ENCODE data around the gene SETD5.

The SETD5 gene

GRCh38 chr3:9396632-9397331, 633 bp upstream of the SETD5 start:
- DNase-seq (ENCODE audit: insufficient read length, low spot score) (peak; percentile 80), FAIRE-seq (peak; percentile 89)
- TF ChIP-seq POLR2A (IDR thresholded peaks at IDR 0.05; ENCODE audit: low read depth, low read length): peak; percentile 37

- DNase-seq (ENCODE audit: insufficient read length, low spot score) (no peak), FAIRE-seq (no peak)
- TF ChIP-seq POLR2A (IDR thresholded peaks at IDR 0.05; ENCODE audit: low read depth, low read length): no peak; the same call in 1 of the 2 replicates
Observed at GRCh38 chr3:9397906-9398699, 688 bp downstream of the SETD5 start.

- no peak for FAIRE-seq
- TF ChIP-seq POLR2A (IDR thresholded peaks at IDR 0.05; ENCODE audit: low read depth, low read length): no peak
- no peak for DNase-seq (ENCODE audit: insufficient read length, low spot score)
Observed at GRCh38 chr3:9398700-9399336, 1.4 kb downstream of the SETD5 start.

GRCh38 chr3:9399337-9399703, 1.9 kb downstream of the SETD5 start:
- TF ChIP-seq POLR2A (IDR thresholded peaks at IDR 0.05; ENCODE audit: low read depth, low read length): no peak
- no peak for DNase-seq (ENCODE audit: insufficient read length, low spot score)
- no peak for FAIRE-seq

GRCh38 chr3:9399746-9400145, 2.3 kb downstream of the SETD5 start:
- DNase-seq (ENCODE audit: insufficient read length, low spot score): peak; percentile 42
- TF ChIP-seq POLR2A (IDR thresholded peaks at IDR 0.05; ENCODE audit: low read depth, low read length): no peak
- FAIRE-seq: peak; percentile 89

- TF ChIP-seq POLR2A (IDR thresholded peaks at IDR 0.05; ENCODE audit: low read depth, low read length): no peak
- no peak for DNase-seq (ENCODE audit: insufficient read length, low spot score)
- no peak for FAIRE-seq
Observed at GRCh38 chr3:9400616-9401015, 3.2 kb downstream of the SETD5 start.

GRCh38 chr3:9401986-9402385, 4.6 kb downstream of the SETD5 start:
- DNase-seq (ENCODE audit: insufficient read length, low spot score) (no peak), FAIRE-seq (no peak)

GRCh38 chr3:9402410-9403228, 5.2 kb downstream of the SETD5 start:
- peak; percentile 41 for FAIRE-seq
- no peak for DNase-seq (ENCODE audit: insufficient read length, low spot score)

More at GRCh38 chr3:9401986-9402385, 4.6 kb downstream of the SETD5 start:
- TF ChIP-seq POLR2A (IDR thresholded peaks at IDR 0.05; ENCODE audit: low read depth, low read length): no peak

GRCh38 chr3:9403463-9403862, 6.0 kb downstream of the SETD5 start:
- TF ChIP-seq POLR2A (IDR thresholded peaks at IDR 0.05; ENCODE audit: low read depth, low read length): no peak
- DNase-seq (ENCODE audit: insufficient read length, low spot score) (no peak), FAIRE-seq (no peak)

More at GRCh38 chr3:9402410-9403228, 5.2 kb downstream of the SETD5 start:
- TF ChIP-seq POLR2A (IDR thresholded peaks at IDR 0.05; ENCODE audit: low read depth, low read length): no peak

- no peak for TF ChIP-seq POLR2A (IDR thresholded peaks at IDR 0.05; ENCODE audit: low read depth, low read length)
- no peak for DNase-seq (ENCODE audit: insufficient read length, low spot score)
- FAIRE-seq: peak; percentile 66
Observed at GRCh38 chr3:9404680-9405079, 7.3 kb downstream of the SETD5 start.

- no peak for DNase-seq (ENCODE audit: insufficient read length, low spot score)
- TF ChIP-seq POLR2A (IDR thresholded peaks at IDR 0.05; ENCODE audit: low read depth, low read length): no peak
- FAIRE-seq: peak; percentile 52
Observed at GRCh38 chr3:9405756-9406155, 8.3 kb downstream of the SETD5 start.

GRCh38 chr3:9406856-9407626, 9.6 kb downstream of the SETD5 start:
- TF ChIP-seq POLR2A (IDR thresholded peaks at IDR 0.05; ENCODE audit: low read depth, low read length): no peak
- DNase-seq (ENCODE audit: insufficient read length, low spot score) (no peak), FAIRE-seq (no peak)

- no peak for TF ChIP-seq POLR2A (IDR thresholded peaks at IDR 0.05; ENCODE audit: low read depth, low read length)
- no peak for DNase-seq (ENCODE audit: insufficient read length, low spot score)
- FAIRE-seq: no peak
Observed at GRCh38 chr3:9408061-9408460, 10.6 kb downstream of the SETD5 start.

Measured in H54 (cell line).